Central memory CD8-positive, alpha-beta T cell (primary cell): ENCODE measurements around the gene HS6ST2.

Experiments
- ATAC-seq: fragments of 150-1000 bp; cut with Tn5 transposase; replicated peaks from 2 replicates; pipeline ENCODE4 v1.10.0; 2022; ENCODE audit warnings: mild to moderate bottlenecking, moderate FRiP score, moderate number of reproducible peaks; ENCODE audit not compliant: poor library complexity, severe bottlenecking; ENCODE audit errors: extremely low read depth
- DNase-seq, 2 donors: peaks; one replicate each; pipeline ENCODE4 v3.0.0; 2021; ENCODE audit warnings: low spot score in 2 of 2
- H3K27ac Mint-ChIP-seq: one replicate; pipeline ENCODE4 v1.8.0; 2022; ENCODE audit warnings: low read depth, mild to moderate bottlenecking, moderate library complexity, mixed read lengths
- H3K27me3 Mint-ChIP-seq: one replicate; pipeline ENCODE4 v1.8.0; 2022; ENCODE audit warnings: mixed read lengths
- H3K36me3 Mint-ChIP-seq: one replicate; pipeline ENCODE4 v1.8.0; 2022; ENCODE audit warnings: mild to moderate bottlenecking, moderate library complexity, mixed read lengths; ENCODE audit not compliant: insufficient read depth
- H3K4me1 Mint-ChIP-seq: one replicate; pipeline ENCODE4 v1.8.0; 2022; ENCODE audit warnings: mixed read lengths
- H3K4me3 Mint-ChIP-seq: one replicate; pipeline ENCODE4 v1.8.0; 2022; ENCODE audit warnings: mild to moderate bottlenecking, moderate library complexity, mixed read lengths
- H3K9me3 Mint-ChIP-seq: one replicate; pipeline ENCODE4 v1.8.0; 2022; ENCODE audit warnings: mixed read lengths

Gene HS6ST2

GRCh38 chrX:132831336-132831973 is 127.0 kb downstream of the HS6ST2 start:
- no peak overlapping the region for H3K4me3 Mint-ChIP-seq
- no peak overlapping the region for H3K27ac Mint-ChIP-seq
- no peaks in the 10 kb centered on the region for H3K4me1 Mint-ChIP-seq
- no peak for DNase-seq
- no peaks in the 10 kb centered on the region for H3K9me3 Mint-ChIP-seq
- H3K36me3 Mint-ChIP-seq: no peaks in the 10 kb centered on the region
- no peaks in the 10 kb centered on the region for H3K27me3 Mint-ChIP-seq
- no peak for ATAC-seq

- no peak for ATAC-seq
- no peak overlapping the region for H3K4me3 Mint-ChIP-seq
- no peaks in the 10 kb centered on the region for H3K9me3 Mint-ChIP-seq
- no peaks in the 10 kb centered on the region for H3K4me1 Mint-ChIP-seq
- no peaks in the 10 kb centered on the region for H3K36me3 Mint-ChIP-seq
- DNase-seq: no peak
- no peaks in the 10 kb centered on the region for H3K27me3 Mint-ChIP-seq
- no peak overlapping the region for H3K27ac Mint-ChIP-seq
These were observed 135.8 kb downstream of the HS6ST2 start for GRCh38 chrX:132822634-132823012.

- ATAC-seq (no peak), DNase-seq (no peak)
- H3K27me3 Mint-ChIP-seq: no peaks in the 10 kb centered on the region
- no peaks in the 10 kb centered on the region for H3K9me3 Mint-ChIP-seq
- no peaks in the 10 kb centered on the region for H3K36me3 Mint-ChIP-seq
- no peaks in the 10 kb centered on the region for H3K4me1 Mint-ChIP-seq
- H3K27ac Mint-ChIP-seq: no peak overlapping the region
- no peak overlapping the region for H3K4me3 Mint-ChIP-seq
These were observed 136.3 kb downstream of the HS6ST2 start for GRCh38 chrX:132821974-132822633.

- ATAC-seq (no peak), DNase-seq (no peak)
- Mint-ChIP-seq H3K4me3 (no peak overlapping the region), H3K4me1 (no peaks in the 10 kb centered on the region), H3K27me3 (no peaks in the 10 kb centered on the region), H3K27ac (no peak overlapping the region), H3K9me3 (no peaks in the 10 kb centered on the region), H3K36me3 (no peaks in the 10 kb centered on the region)
These were observed 137.8 kb downstream of the HS6ST2 start for GRCh38 chrX:132820675-132821074.

- Mint-ChIP-seq H3K4me1 (no peaks in the 10 kb centered on the region), H3K4me3 (no peak overlapping the region), H3K27me3 (peaks cover 4% of the 10 kb centered on the region), H3K36me3 (no peaks in the 10 kb centered on the region), H3K9me3 (no peaks in the 10 kb centered on the region), H3K27ac (no peak overlapping the region)
- DNase-seq: no peak
- ATAC-seq: no peak
These were observed 138.6 kb downstream of the HS6ST2 start for GRCh38 chrX:132819711-132820264.

DNA sequence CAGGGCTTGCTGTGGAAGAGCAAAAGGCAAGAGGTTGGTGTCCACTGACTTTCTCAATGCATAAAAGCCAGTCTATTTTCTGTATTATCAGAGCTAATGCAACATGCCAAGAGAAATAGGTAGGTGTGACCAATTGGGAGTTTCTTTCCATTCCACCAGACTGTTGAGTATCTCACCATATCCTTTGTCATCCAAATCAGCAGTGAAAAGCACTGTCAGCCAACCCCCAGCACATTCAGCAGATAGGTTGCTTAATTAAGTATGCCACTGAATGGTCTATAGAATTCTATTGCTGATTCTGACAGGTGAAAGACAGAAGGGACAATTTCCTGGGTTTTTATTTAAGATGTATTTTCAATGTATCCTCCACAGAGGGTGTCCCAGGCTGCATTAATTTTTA is 139.8 kb downstream of the HS6ST2 start:
- no peak for ATAC-seq
- Mint-ChIP-seq H3K9me3 (no peaks in the 10 kb centered on the region), H3K27ac (no peak overlapping the region), H3K4me3 (no peak overlapping the region), H3K27me3 (peaks cover 10% of the 10 kb centered on the region), H3K36me3 (no peaks in the 10 kb centered on the region), H3K4me1 (no peaks in the 10 kb centered on the region)
- no peak for DNase-seq

DNA sequence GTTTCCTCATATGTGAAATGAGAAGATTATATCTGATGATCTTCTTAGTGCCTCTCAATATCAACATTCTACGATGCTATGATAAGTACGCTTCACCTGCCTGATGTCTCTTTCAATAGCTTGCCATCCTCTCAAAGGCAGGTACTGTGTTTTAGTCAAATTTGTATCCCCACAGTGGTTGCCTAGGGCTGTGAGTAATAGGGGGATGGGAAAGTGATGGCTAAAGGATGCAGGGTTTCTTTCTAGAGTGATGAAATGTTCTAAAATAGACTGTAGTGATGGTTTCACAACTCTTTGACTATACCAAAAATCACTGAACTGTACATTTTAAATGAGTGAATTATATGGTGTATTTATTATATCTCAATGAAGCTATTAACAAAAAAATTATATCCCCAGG is 142.8 kb downstream of the HS6ST2 start:
- H3K4me1 Mint-ChIP-seq: no peaks in the 10 kb centered on the region
- DNase-seq: no peak
- no peak overlapping the region for H3K27ac Mint-ChIP-seq
- H3K27me3 Mint-ChIP-seq: peaks cover 10% of the 10 kb centered on the region
- ATAC-seq: no peak
- H3K4me3 Mint-ChIP-seq: no peak overlapping the region
- H3K9me3 Mint-ChIP-seq: no peaks in the 10 kb centered on the region
- no peaks in the 10 kb centered on the region for H3K36me3 Mint-ChIP-seq

DNA sequence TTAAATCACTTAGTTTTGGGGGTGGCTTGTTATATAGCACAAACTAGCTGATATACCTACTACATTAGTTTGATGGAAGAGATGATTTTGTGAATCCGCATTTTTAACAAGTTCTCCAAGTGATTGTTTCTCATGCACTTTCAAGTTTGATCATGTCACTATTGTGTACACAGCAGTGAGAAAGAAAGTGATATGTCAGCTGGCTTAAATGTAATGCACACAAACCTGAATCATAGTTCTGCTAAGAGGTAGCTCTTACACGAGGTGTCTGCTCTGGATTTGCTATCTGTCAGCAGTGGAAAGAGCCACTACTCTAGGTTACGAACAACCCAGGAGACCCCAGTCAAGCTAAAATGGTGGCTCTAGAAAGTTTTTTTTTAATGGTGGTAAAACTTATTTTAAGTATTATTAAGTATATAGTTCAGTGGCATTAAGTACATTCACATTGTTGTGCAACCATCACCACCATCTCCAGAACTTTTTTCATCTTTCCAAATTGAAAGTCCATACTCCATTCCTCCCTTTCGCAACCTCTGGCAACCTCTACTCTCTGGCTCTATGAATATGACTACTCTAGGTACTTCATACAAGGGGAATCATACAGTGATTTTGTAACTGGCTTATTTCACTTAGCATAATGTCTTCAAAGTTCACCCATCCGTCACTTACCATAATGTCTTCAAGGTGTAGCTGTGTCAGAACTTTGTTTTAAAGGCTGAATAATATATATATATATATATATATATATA is 147.3 kb downstream of the HS6ST2 start:
- Mint-ChIP-seq H3K27ac (no peak overlapping the region), H3K9me3 (no peaks in the 10 kb centered on the region), H3K36me3 (no peaks in the 10 kb centered on the region), H3K4me1 (no peaks in the 10 kb centered on the region), H3K27me3 (peaks cover 10% of the 10 kb centered on the region), H3K4me3 (no peak overlapping the region)
- ATAC-seq (no peak), DNase-seq (no peak)

DNA sequence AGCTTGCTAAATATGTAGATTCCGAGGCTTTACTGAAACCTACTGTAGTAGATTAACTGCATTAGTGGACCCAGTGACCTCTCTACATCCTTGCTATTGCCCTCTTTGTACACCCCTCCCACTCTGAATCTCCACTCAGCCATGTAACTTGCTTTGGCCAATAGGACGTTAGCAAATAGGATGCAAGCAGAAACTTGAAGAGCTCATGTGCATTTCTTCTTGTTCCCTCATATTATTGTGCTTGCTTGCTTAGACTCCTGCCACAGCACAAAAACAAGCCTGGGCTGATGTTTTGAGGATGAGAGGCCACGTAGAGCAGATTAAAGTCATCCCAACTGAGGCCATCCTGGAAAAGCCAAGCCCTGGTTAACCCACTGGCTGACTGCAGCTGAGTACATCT is 147.9 kb downstream of the HS6ST2 start:
- Mint-ChIP-seq H3K9me3 (no peaks in the 10 kb centered on the region), H3K4me3 (no peak overlapping the region), H3K4me1 (no peaks in the 10 kb centered on the region), H3K36me3 (no peaks in the 10 kb centered on the region), H3K27ac (no peak overlapping the region), H3K27me3 (peaks cover 10% of the 10 kb centered on the region)
- DNase-seq (no peak), ATAC-seq (no peak)

DNA sequence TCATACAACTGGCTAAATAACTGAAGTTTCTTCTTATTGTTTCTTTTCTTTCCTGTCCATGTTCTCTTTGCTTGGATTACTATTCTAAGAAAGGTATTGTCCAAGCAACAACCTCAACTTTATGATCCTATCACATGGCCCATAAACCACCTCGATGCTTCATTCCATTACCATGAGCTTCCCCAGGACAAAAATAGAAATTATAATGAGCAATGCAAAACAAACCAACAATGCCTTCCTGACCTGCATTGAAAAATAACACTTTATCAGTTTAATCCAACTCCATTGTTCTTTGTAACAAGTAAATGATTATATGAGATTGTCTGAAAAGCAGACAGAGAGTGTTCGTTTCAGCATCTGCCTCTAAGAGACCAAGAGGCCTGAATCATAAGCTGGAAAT is 148.8 kb downstream of the HS6ST2 start:
- no peaks in the 10 kb centered on the region for H3K36me3 Mint-ChIP-seq
- H3K27me3 Mint-ChIP-seq: peaks cover 3% of the 10 kb centered on the region
- no peak overlapping the region for H3K4me3 Mint-ChIP-seq
- H3K4me1 Mint-ChIP-seq: no peaks in the 10 kb centered on the region
- DNase-seq (no peak), ATAC-seq (no peak)
- H3K27ac Mint-ChIP-seq: no peak overlapping the region
- H3K9me3 Mint-ChIP-seq: no peaks in the 10 kb centered on the region

GRCh38 chrX:132807411-132808030 is 150.9 kb downstream of the HS6ST2 start:
- Mint-ChIP-seq H3K27ac (no peak overlapping the region), H3K36me3 (no peaks in the 10 kb centered on the region), H3K4me1 (no peaks in the 10 kb centered on the region), H3K4me3 (no peak overlapping the region), H3K27me3 (no peaks in the 10 kb centered on the region), H3K9me3 (no peaks in the 10 kb centered on the region)
- no peak for ATAC-seq
- no peak for DNase-seq

GRCh38 chrX:132802033-132802432 is 156.4 kb downstream of the HS6ST2 start:
- H3K27me3 Mint-ChIP-seq: no peaks in the 10 kb centered on the region
- no peak for DNase-seq
- H3K4me1 Mint-ChIP-seq: no peaks in the 10 kb centered on the region
- H3K27ac Mint-ChIP-seq: no peak overlapping the region
- no peak overlapping the region for H3K4me3 Mint-ChIP-seq
- H3K36me3 Mint-ChIP-seq: no peaks in the 10 kb centered on the region
- no peak for ATAC-seq
- no peaks in the 10 kb centered on the region for H3K9me3 Mint-ChIP-seq
